NCI-H1417 (cell line): Measurements from ENCODE around the gene ASAP2.
"Not testable (repeated sequence)": the region's sequence is repeated elsewhere in the genome, so short reads cannot be mapped to it uniquely, and the experiment has no call there.

Source experiments
- DNase-seq, 3 experiments: peaks; one replicate each; lab custom pipeline; 2025; lab: John Stamatoyannopoulos, UW

The ASAP2 gene

GRCh38 chr2:9212010-9212635 lies 5.5 kb downstream of the ASAP2 start:
- peak; percentile 19 to 48 (median 35) for DNase-seq

DNA sequence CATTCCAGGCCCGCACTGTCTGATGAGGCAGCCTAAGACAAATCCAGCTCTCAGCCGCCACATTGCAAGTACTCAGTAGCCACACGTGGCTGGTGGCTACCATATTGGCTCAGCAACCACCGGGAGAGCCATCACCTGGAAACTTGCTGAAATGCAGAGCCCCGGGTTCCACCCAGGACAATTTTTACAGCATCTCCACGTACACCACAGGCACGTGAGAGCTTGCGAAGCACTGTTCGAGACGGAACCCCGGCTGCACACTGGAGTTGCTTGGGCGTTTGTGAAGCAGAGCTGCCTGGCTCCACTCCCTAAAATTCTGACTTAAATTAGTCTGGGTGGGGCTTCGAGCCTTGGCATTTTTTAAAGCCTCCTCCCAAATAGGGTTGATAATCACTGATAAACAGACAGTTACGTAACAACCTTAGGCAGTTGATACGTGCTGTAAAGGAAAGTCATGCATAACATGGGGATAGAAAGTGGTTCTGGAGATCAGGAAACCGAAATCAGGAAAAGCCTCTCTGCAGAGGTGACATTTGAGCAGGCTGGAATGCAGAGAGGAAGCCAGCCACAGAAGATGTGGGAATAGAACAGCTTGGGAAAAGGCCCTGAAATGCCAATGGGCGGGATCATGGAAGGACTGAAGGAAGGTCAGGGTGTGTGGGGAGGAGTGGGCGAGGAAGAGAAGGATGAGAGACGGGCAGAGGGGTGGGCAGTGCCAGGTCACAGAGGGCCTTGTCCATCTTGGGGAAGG lies 6.2 kb downstream of the ASAP2 start:
- DNase-seq: no peak

DNA sequence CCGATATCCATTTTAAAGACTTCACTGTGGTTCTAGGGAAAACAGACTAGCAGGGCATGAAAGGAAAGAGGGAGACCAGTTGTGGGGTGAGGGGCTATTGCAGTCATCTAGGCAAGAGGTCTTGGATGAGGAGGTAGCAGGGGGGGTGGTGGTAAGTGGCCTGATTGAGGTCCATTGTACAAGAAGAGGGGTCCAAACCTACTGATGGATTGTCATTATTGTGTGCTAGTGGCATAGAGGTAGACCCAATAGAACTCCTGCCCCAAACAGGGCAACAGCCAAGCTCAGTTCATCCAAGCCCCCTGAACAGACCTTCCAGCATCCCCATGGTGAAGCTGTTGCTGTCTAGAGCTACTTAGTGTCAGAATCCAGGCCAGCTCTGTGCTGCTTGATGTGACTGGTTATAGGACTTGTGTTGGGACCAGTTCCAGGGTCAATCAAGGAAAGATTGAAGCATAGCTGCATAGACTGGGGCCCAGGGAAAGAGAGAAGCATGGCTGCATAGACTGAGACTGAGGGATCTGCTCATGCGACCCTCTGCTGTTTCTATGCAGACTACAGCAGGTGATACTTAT lies 7.0 kb downstream of the ASAP2 start:
- no peak for DNase-seq

DNA sequence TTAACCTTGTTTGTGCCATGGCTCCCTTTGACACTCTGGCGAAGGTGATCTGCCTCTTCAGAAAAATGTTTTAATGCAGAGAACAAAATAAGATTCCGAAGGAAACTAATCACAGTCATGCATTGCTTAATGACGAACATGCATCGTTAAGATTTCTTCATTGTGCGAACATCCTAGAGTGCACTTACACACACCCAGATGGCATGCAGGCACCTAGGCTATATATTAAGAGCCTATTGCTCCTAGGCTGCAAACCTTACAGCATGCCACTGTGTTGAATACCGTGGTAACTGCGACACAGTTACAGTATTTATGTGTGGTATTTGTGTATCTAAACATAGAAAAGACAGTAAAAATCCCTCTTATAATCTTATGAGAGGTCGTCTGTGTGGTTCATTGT lies 8.3 kb downstream of the ASAP2 start:
- peak in 2 of 3 experiments; percentile 34 for DNase-seq

GRCh38 chr2:9215680-9216079 lies 9.1 kb downstream of the ASAP2 start:
- peak; percentile 19 to 70 (median 35) for DNase-seq

DNA sequence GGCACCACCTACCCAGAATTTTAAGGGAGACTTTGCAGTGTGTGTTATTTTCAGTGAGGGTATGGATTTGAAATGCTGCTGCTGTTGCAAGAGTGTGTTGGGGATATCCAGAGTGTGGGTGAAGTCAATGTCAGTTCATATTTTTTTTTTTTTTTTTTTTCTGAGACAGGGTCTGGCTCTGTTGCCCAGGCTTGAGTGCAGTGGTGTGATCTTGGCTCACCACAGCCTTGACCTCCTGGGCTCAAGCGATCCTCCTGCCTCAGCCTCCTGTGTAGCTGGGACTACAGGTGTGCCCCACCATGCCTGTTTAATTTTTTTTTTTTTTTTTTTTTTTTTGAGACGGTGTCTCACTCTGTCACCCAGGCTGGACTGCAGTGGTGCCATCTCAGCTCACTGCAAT lies 9.5 kb downstream of the ASAP2 start:
- DNase-seq: not testable (repeated sequence)

- DNase-seq: peak in 2 of 3 experiments; percentile 87 to 97
Measured at GRCh38 chr2:9217838-9218770, 11.5 kb downstream of the ASAP2 start.

- no peak for DNase-seq
Measured at GRCh38 chr2:9219027-9219445, 12.4 kb downstream of the ASAP2 start.

- no peak for DNase-seq
Measured at GRCh38 chr2:9220201-9220600, 13.6 kb downstream of the ASAP2 start.

DNA sequence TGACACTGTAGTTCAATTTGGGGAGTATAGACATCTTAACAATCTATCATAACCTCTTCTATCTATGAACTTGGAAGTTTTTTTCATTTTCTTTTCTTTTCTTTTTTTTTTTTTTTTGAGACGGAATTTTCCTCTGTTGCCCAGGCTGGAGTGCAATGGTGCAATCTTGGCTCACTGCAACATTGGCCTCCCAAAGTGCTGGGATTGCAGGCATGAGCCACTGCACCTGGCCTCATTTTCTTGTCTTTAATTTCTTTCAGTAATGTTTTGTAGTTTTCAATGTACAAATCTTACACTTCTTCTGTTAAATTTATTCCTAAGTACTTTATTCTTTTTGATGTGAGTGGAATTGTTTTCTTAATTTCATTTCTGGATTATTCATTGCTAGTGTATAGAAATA lies 14.6 kb downstream of the ASAP2 start:
- DNase-seq: no peak

DNA sequence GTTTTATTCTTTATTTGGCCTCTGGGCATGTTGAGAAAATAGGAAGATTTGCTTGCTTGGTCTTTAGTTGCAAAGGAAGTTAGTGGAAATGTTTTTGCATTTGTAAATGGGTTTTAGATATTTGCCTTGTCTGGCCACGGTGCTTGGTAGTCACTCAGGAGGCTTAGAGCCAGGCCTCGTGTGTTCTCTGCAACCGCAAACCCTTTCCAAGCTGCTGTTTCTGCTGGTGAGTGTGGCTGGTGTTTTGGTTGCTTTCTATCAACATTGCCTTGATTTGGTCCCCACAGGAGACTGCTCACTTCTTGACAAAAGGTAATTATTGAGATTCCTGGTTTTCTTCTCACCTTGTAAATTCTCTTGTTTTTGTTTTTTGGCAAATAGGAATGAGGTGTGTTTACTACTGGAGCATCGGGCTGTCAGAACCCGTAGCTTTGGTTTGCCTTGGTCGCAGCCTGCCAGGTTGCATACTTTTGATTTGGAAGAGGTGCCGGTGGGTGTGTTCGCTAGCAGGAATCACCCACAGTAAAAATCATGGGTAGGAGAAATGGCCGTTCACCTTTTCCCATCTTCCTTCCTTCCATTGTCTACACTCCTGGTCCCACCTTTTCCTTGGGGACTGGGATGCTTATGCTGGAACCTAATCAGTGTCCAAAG lies 15.8 kb downstream of the ASAP2 start:
- no peak for DNase-seq

DNA sequence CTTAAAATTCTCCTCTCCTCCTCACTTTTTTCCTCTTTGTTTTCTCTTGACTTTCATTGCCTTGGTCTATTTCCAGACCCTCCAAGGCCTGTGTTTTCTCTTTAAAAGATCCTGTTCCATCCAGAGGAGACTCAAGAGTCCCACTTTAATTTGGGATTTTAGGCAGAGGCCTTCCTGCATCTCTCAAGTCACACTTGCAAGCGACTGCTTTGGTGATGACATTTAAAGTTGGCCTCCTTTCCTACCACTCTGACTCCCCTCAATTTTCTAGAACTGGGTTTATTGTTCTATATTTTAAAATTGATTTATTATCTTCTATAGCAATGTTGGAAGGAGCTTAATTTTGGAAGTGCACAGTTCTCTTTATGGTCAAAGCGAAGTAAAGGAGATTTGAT lies 16.3 kb downstream of the ASAP2 start:
- DNase-seq: no peak

DNA sequence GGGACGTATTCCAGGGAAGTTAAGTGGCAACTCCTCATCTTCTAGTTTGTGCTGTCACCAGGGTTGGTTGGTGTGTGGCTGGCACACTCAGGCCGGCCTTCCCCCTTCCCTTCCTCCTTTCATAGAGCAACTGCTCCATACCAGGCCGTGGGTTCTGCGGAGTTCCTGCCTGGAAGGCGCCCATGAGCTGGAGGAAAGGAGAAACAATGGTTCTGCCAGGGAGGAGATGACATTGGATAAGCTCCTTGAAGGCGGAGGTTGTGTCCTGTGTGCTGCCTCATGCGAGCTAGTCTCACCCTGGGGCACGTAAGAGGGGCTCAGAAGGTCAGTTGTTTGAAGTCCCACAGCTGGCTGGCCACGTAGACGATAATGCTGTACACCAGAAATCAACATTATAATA lies 19.2 kb downstream of the ASAP2 start:
- DNase-seq: no peak

DNA sequence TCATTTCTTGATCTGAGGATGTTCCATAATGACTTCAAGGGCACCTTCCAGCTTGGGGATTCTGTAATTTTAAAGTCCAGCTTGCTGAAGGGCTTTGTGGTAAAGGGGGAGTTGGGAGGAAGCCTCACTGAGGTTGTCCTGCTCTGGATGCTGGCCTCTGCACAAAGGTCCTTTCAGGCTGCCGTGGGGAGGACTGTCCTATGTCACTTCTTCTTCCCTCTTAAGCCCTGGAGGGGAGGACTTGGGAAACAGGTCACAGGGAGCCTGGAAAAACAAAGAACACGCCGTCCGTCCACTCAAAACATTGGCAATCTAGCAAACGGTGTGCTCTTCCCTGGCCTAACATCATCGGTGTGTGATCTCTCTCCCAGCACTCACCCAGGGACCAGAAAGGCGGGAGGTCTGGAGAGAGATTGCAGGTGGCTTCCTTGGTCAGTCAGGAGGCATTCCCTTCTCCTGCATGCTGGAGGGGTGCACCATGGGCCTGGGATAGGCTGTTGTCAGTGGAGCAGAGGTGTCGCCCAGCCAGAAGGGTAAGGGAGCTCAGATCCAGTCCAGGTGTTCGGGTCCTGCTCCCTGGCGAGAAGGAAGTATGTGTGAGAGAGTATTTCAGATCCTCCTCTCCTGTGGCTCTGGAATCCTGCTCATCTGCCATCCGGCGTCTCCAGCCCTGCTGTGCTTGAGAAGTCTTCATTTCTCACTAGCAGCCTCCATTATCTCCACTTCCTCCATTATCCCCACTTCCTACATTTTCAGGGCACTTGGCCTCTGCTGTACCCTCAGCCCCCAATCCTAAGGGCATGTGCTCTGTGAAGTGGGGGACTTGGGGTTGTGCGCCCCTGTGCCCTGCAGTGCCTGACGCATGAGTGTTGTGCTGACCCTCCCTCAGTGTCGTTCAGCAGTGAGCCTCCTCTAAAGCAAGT lies 20.1 kb downstream of the ASAP2 start:
- no peak for DNase-seq

GRCh38 chr2:9228088-9228751 lies 21.6 kb downstream of the ASAP2 start:
- no peak for DNase-seq

DNA sequence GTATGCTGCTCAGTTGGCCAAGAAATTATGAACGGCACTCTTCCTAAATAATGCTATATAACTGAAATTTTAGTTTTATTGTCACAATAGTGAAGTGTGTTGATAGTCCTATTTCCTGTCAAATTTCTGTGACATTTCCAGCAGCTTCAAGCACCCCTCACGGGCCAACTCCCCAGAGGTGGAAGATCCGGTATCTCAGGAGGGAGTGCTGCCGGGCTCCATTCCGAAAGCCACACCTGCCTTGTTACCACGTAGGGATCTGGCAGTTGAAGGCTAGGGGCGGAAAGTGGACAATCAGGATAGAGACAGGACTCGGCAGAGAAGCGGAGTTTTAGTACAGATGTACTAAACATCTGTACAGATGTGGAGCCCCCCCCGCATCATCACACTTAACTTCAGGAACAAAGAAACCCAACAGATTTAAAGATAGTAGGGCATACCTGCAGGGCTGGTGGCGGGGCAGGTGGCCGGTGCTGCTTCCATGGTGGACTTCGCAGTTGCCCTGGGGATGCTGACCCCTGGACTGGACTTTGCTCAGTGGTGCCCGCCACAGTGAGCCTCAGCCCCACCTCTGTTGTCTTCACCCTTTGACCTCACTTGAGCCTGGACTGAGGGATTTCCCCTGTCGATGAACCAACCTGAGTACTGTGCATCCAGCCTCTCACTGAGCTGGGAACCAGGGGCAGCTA lies 22.3 kb downstream of the ASAP2 start:
- no peak for DNase-seq

DNA sequence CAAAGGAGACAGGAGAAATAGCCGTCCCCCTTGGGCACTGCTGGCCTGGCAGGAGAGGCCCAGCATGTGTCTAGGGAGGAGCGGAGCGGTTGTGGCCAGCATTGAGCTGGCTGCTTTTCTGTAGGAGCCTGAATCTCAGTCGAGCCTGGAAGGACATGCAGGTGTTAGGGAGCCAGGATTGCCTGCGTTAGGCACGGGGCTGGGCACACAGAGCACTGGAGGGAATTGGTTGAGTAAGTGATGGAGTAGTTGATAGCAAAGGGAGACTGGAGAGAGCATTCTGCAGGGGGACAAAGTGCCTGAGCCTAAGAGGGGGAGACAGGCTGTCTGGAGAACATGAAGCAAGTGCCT lies 22.8 kb downstream of the ASAP2 start:
- DNase-seq: no peak

- DNase-seq: peak in 1 of 3 experiments; percentile 31
Measured at GRCh38 chr2:9230051-9230802, 23.6 kb downstream of the ASAP2 start.

GRCh38 chr2:9230881-9231280 lies 24.3 kb downstream of the ASAP2 start:
- DNase-seq: no peak
